DND-41 (cell line): ENCODE data around the gene KRTAP10-8.
"Not testable (repeated sequence)": the region's sequence is repeated elsewhere in the genome, so short reads cannot be mapped to it uniquely, and the experiment has no call there.

Experiments used
- ATAC-seq: fragments of 200-7000 bp; cut with Tn5 transposase; 3 replicates; pipeline ENCODE4 v1.9.1; 2021; ENCODE audit warnings: low read depth; ENCODE audit not compliant: insufficient read depth
- DNase-seq: peaks from one replicate; pipeline ENCODE4 v3.0.0-alpha.2; 2020
- H2AFZ ChIP-seq: 2 replicates; pipeline ENCODE4 v1.6.0; 2012; ENCODE audit warnings: low read depth, low read length
- H3K27ac ChIP-seq: 2 replicates; pipeline ENCODE4 v1.5.1; 2012; ENCODE audit warnings: low read length, inconsistent platforms
- H3K27me3 ChIP-seq: fragments of 200-600 bp; sonication (generic); 2 replicates; pipeline ENCODE4 v1.6.0; 2012; ENCODE audit warnings: low read length, mild to moderate bottlenecking, inconsistent platforms; ENCODE audit not compliant: insufficient read depth, poor library complexity
- H3K36me3 ChIP-seq: 2 replicates; pipeline ENCODE4 v1.5.1; 2012; ENCODE audit warnings: low read length, inconsistent platforms; ENCODE audit not compliant: insufficient read depth
- H3K4me1 ChIP-seq: 2 replicates; pipeline ENCODE4 v1.5.1; 2012; ENCODE audit warnings: mild to moderate bottlenecking, low read length; ENCODE audit not compliant: insufficient read depth
- H3K4me2 ChIP-seq: 2 replicates; pipeline ENCODE4 v1.6.0; 2012; ENCODE audit warnings: mild to moderate bottlenecking, moderate library complexity, low read length, inconsistent platforms; ENCODE audit not compliant: insufficient read depth
- H3K4me3 ChIP-seq, 2 experiments: fragments of 200-600 bp in 1 of 2; shearing (Covaris generic) in 1 of 2; 2 replicates each; pipeline ENCODE4 v1.5.1; 2012 to 2016; ENCODE audit warnings: inconsistent platforms in 2 of 2, low read length in 2 of 2, mild to moderate bottlenecking in 2 of 2, low read depth in 1 of 2, moderate library complexity in 1 of 2
- H3K79me2 ChIP-seq: 2 replicates; pipeline ENCODE4 v1.6.0; 2012; ENCODE audit warnings: low read length, inconsistent platforms; ENCODE audit not compliant: insufficient read depth
- H3K9ac ChIP-seq: 2 replicates; pipeline ENCODE4 v1.6.0; 2012; ENCODE audit warnings: low read depth, mild to moderate bottlenecking, inconsistent platforms, low read length, moderate library complexity
- H3K9me3 ChIP-seq: 2 replicates; pipeline ENCODE4 v1.5.1; 2012; ENCODE audit warnings: low read length, moderate library complexity, mild to moderate bottlenecking, inconsistent platforms; ENCODE audit not compliant: insufficient read depth, severe bottlenecking
- H4K20me1 ChIP-seq: 2 replicates; pipeline ENCODE4 v1.6.0; 2012; ENCODE audit warnings: low read length; ENCODE audit not compliant: insufficient read depth
- EZH2 ChIP-seq: IDR thresholded peaks from 3 replicates; pipeline ENCODE4 v1.6.1; 2012; ENCODE audit warnings: borderline replicate concordance, low read depth, mild to moderate bottlenecking, moderate library complexity, low read length, inconsistent platforms; ENCODE audit not compliant: severe bottlenecking
- TF ChIP-seq, protein P1 (sequence below): IDR thresholded peaks from 2 replicates; pipeline ENCODE4 v1.5.1; 2012; ENCODE audit warnings: borderline replicate concordance, low read length, moderate library complexity, mild to moderate bottlenecking; ENCODE audit not compliant: poor library complexity, severe bottlenecking; ENCODE audit errors: extremely low read depth

Gene KRTAP10-8

DNA sequence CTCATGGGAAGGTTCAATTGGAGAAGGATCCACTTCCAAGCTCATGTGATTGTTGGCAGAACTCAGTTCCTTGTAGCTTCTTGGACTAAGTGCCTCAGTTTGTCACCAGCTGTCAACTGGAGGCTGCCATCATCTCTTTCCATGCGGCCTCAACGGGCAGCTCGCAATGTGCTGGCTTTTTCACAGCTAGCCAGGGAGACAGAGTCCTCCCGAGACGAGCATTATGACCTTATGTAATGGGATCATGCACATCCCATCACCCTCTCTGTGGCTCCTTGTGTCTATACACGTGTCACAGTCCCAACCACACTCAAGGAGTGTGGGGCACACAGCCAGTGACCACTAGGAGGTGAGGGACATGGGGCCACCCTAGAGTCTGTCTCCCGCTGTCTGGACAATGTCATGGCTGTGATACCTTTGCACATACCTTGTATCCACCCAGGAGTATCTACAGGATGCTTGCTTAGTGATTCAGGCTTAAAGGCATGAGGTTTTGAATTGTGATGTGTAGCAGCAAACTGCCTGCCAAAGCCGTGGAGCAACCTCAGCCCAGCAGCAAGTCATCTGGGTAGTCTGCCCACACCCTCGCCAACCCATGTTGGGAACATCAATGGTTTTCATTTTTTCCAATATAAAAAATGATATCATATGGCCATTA is 15.7 kb upstream of the KRTAP10-8 start:
- H3K4me2 ChIP-seq, result no peak overlapping the region
- H3K9me3 ChIP-seq, result no peaks in the 10 kb centered on the region
- no peak overlapping the region for H3K9ac ChIP-seq
- H3K4me1 ChIP-seq, result no peaks in the 10 kb centered on the region
- no peak for DNase-seq
- ATAC-seq, result no peak
- H3K27ac ChIP-seq, result no peak overlapping the region
- no peaks in the 10 kb centered on the region for H3K36me3 ChIP-seq
- no peak overlapping the region for H2AFZ ChIP-seq
- H3K27me3 ChIP-seq, result no peaks in the 10 kb centered on the region
- no peak overlapping the region for H3K4me3 ChIP-seq
- no peaks in the 10 kb centered on the region for H3K79me2 ChIP-seq
- TF ChIP-seq EZH2, result no peak
- TF ChIP-seq, protein P1, sequence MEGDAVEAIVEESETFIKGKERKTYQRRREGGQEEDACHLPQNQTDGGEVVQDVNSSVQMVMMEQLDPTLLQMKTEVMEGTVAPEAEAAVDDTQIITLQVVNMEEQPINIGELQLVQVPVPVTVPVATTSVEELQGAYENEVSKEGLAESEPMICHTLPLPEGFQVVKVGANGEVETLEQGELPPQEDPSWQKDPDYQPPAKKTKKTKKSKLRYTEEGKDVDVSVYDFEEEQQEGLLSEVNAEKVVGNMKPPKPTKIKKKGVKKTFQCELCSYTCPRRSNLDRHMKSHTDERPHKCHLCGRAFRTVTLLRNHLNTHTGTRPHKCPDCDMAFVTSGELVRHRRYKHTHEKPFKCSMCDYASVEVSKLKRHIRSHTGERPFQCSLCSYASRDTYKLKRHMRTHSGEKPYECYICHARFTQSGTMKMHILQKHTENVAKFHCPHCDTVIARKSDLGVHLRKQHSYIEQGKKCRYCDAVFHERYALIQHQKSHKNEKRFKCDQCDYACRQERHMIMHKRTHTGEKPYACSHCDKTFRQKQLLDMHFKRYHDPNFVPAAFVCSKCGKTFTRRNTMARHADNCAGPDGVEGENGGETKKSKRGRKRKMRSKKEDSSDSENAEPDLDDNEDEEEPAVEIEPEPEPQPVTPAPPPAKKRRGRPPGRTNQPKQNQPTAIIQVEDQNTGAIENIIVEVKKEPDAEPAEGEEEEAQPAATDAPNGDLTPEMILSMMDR, result no peak
- H4K20me1 ChIP-seq, result no peaks in the 10 kb centered on the region

DNA sequence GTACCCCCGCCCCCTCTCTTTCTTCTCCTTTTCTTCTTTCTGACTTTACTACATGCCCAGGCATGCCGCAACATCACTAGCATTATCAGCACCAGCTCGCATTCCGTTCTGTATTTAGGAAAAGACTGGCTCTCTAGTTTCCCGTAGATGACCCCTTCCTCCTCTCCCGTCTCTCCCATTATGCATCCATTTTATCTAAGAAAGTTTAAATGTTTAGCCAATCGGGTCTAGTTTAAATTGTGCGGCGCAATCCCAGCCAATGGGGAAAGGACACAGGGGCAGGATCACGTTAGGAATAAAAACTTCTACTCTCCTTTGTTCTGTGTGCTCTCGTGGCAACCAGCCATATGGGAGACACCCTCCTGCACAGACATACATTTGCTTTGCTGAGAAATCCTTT is 13.8 kb upstream of the KRTAP10-8 start:
- no peak overlapping the region for H3K4me2 ChIP-seq
- no peak overlapping the region for H3K9ac ChIP-seq
- no peak overlapping the region for H2AFZ ChIP-seq
- ATAC-seq (no peak), DNase-seq (no peak)
- no peaks in the 10 kb centered on the region for H3K9me3 ChIP-seq
- no peak for TF ChIP-seq EZH2
- TF ChIP-seq, protein P1, result no peak
- no peaks in the 10 kb centered on the region for H3K27me3 ChIP-seq
- H3K4me1 ChIP-seq, result no peaks in the 10 kb centered on the region
- no peak overlapping the region for H3K27ac ChIP-seq
- H3K4me3 ChIP-seq, result no peak overlapping the region
- H4K20me1 ChIP-seq, result no peaks in the 10 kb centered on the region
- H3K36me3 ChIP-seq, result no peaks in the 10 kb centered on the region
- H3K79me2 ChIP-seq, result no peaks in the 10 kb centered on the region

DNA sequence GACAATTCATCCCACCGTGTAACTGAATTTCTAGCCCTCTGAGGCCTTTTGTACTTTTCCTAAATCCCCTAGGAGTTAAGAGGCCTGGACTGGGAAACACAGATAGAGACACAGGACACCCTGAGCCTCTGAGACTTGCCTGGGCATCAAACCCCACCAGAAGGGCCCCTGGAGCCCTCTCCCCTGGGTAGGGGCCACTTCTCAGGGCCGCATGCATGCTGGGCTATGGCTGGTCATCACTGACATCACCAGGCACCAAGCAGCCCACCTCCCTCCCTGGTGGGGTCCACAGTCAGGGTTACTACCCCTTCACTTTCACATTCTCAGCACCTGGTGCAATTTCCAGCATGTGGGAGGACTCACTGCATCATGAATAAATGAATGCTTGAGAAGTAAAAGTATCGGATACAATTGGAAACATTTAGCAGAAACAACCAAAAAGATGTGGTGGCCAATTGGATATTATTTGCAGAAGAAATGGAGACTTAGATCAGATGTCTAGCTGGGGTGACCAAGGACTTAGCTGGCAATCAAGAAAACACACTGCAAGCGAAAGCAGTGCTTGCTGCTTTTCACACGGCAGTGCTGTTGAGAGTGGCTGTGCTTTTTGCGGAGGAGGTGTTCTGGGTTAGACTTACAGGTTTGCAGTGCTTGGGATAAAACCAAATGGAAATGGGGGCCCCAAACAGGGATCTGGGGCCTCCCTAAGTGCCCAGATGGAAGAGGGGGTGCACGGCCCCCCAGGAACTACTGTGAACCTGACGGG is 12.4 kb upstream of the KRTAP10-8 start:
- DNase-seq (no peak), ATAC-seq (no peak)
- TF ChIP-seq, protein P1, result no peak
- no peak for TF ChIP-seq EZH2
- H3K9ac ChIP-seq, result no peak overlapping the region
- no peak overlapping the region for H2AFZ ChIP-seq
- no peaks in the 10 kb centered on the region for H3K9me3 ChIP-seq
- no peaks in the 10 kb centered on the region for H3K4me1 ChIP-seq
- H3K27me3 ChIP-seq, result no peaks in the 10 kb centered on the region
- no peak overlapping the region for H3K4me2 ChIP-seq
- H3K27ac ChIP-seq, result no peak overlapping the region
- no peak overlapping the region for H3K4me3 ChIP-seq
- H4K20me1 ChIP-seq, result no peaks in the 10 kb centered on the region
- no peaks in the 10 kb centered on the region for H3K79me2 ChIP-seq
- H3K36me3 ChIP-seq, result no peaks in the 10 kb centered on the region

DNA sequence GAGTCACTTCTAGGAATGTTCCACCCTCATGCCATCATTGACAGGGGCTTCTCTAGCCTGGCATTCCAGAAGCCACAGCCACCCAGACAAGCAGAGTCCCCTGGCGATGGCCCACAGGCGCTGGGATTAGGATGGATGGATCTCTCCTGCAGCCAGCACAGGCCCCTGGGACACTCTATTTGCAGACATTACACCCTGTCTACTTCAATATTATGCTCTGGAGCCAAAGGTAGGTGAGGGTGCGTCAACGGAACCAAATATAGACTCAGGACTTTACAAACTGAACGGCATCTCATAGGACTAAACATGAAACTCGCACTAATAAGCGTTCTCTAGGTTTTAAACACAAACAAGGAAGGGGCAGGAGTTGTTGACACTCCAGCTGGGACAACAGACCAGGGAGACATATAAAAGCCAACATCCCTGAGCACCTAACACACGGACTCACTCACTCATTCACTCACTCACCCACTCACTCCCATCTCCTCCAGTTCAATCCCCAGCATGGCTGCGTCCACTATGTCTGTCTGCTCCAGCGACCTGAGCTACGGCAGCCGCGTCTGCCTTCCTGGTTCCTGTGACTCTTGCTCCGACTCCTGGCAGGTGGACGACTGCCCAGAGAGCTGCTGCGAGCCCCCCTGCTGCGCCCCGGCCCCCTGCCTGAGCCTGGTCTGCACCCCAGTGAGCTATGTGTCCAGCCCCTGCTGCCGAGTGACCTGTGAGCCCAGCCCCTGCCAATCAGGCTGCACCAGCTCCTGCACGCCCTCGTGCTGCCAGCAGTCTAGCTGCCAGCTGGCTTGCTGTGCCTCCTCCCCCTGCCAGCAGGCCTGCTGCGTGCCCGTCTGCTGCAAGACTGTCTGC is 11.5 kb upstream of the KRTAP10-8 start, which contains the start of gene KRTAP10-7:
KRTAP10-7 (plus strand) TSS at position 480 of the 861 bp plus-strand sequence; CDS start at position 505, 25 bp downstream.
- not testable (repeated sequence) for H3K4me3 ChIP-seq, H3K27me3 ChIP-seq, H3K79me2 ChIP-seq, H3K36me3 ChIP-seq, ATAC-seq, H3K4me1 ChIP-seq, H4K20me1 ChIP-seq, H3K9me3 ChIP-seq, H3K4me2 ChIP-seq, DNase-seq, H2AFZ ChIP-seq, H3K27ac ChIP-seq, H3K9ac ChIP-seq

DNA sequence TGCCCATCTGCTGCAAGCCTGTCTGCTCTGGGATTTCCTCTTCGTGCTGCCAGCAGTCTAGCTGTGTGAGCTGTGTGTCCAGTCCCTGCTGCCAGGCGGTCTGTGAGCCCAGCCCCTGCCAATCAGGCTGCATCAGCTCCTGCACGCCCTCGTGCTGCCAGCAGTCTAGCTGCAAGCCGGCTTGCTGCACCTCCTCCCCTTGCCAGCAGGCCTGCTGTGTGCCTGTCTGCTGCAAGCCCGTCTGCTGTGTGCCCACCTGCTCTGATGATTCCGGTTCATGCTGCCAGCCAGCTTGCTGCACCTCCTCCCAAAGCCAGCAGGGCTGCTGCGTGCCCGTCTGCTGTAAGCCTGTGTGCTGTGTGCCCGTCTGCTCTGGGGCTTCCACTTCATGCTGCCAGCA is 10.8 kb upstream of the KRTAP10-8 start:
- not testable (repeated sequence) for H3K27me3 ChIP-seq, H3K4me2 ChIP-seq, H3K9me3 ChIP-seq, H3K9ac ChIP-seq, H2AFZ ChIP-seq, H3K27ac ChIP-seq, ATAC-seq, H4K20me1 ChIP-seq, H3K36me3 ChIP-seq, H3K4me3 ChIP-seq, DNase-seq, H3K79me2 ChIP-seq, H3K4me1 ChIP-seq
